HK-2 (cell line): ENCODE measurements around the gene PHACTR4.
"Not testable (repeated sequence)": the region's sequence is repeated elsewhere in the genome, so short reads cannot be mapped to it uniquely, and the experiment has no call there.

Experiments
- DNase-seq: peaks from one replicate; pipeline ENCODE4 v3.0.0-alpha.2; 2018; ENCODE audit not compliant: unreplicated experiment

PHACTR4 gene

DNA sequence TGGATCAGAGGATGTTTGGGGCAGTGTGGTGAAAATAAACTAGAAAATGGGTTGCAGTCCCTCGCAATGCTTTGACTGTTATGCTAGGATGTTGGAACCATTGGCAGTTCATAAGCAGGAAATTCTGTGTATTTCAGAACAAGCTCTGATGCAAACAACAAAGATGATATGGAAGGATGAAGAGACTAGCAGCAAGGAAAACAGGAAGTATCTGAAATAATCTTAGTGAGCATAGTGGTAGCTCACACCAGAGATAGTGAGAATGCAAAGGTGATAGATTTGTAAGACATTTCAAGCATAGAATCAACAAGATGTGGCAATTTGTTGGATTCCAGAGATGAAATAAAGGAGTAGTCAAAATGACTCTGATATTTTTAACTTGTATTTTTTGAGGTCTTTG is 125.2 kb downstream of the PHACTR4 start:
- no peak for DNase-seq

DNA sequence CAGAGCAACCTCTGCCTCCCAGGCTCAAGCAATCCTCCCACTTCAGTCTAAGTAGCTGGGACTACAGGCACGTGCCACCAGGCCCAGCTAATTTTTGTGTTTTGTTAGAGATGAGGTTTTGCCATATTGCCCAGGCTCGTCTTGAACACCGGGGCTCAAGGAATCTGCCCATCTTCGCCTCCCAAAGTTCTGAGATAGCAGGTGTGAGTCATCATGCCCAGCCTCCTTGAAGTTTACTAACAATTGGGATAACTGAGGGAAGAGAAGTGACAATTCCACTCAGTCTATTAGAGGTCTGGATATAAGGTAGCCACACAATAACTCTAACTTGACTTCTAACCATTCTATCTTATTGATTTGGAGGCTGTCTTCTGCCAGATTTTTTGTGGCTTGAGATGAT is 130.0 kb downstream of the PHACTR4 start:
- no peak for DNase-seq

DNA sequence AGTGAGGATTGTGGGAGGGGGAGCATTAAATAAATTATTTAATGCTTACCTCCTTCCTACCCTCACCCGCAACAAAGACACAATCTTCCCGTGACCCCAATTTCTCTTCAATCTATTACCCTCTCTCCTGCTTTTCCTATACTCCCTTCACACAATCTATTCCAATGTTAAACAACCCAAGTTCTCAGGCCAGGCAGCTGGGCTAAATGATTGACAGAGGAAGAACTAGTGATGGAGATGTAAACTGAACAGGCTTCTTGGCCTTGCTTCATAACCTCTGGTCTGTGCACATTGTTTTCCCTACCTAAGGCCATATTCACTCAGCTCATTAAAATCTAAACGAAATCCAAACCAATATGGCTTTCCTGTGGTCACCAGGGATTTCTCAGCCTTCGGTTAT is 132.4 kb downstream of the PHACTR4 start:
- DNase-seq, result no peak

DNA sequence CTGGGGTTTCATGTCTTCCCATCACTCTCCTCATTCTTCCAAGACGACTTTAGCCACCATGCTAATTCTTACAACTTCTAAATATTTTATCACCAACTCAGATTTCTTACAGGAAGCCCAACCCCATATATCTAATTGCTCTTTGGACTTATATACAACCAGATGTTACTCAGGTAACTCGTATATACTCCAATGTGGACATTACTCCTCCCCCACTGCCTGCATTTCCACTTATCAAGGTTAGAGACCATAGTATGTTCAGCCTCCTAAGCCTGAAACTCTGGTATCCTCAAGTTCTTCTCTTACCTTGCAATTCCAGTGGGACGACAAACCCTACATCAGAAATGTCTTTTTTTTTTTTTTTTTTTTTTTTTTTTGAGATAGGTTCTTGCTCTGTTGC is 133.6 kb downstream of the PHACTR4 start:
- no peak for DNase-seq

DNA sequence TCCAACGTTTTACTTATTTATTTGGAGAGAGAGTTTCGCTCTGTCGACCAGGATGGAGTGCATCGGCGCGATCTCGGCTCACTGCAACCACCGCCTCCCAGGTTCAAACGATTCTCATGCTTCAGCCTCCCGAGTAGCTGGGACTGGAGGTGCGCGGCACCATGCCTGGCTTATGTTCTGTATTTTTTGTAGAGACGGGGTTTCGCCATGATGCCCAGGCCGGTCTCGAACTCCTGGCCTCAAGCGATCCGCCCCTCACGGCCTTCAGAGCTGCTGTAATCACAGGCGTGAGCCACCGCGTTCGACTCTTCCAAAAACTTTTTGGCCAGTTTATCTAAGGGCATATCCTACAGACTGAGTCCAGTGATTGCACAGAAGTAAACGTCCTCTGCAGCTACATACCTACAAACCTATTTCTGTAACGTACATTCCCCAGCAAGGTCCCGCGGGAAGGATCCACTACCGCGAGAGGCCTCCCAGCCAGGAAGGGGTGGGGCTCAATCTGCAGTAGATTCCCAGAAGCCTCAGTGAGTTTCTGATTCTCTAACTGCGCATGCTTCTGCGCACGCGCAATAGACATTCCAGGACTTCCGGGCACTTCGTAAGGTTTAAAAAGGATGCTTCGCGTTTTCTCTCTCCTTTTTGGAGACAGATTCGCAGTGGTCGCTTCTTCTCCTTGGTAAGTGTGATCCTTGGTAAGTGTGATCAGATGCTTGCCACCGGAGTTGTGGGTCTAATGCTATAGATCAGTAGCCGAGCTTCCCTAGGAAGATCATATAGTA is 136.1 kb downstream of the PHACTR4 start, which contains the start of gene RCC1:
TSS of gene RCC1 (plus strand) at position 638 of the 782 bp plus-strand sequence. CDS start 23,824 bp downstream, outside the sequence.
- DNase-seq, result peak; percentile 96

DNA sequence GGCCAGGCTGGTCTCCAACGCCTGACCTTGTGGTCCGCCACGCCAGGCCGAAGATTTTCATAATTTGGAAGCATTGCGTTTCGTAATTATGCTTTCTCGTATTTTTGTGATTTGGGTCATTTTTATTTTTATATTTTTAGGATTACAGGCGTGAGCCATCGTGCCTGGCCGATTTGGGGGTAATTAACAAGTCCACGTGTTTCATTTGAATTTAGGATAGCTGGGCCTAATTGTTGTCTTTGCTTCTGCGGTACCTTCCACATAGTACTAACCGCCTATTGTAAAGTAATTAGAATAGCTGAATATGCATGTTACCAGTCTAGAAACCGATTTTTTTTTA is 137.3 kb downstream of the PHACTR4 start:
- no peak for DNase-seq

DNA sequence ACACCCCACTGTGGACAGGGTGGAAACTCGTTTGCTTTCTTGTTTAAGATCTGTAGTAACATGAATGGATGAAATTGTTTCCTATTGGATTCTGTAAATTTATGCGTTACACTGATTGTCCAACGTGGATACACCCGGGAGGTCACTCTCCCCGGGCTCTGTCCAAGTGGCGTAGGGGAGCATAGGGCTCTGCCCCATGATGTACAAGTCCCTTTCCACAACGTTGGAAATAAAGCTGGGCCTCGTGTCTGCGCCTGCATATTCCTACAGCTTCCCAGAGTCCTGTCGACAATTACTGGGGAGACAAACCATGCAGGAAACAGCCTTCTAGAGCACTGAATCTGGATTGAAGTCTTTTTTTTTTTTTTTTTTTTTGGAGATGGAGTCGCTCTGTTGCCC is 137.7 kb downstream of the PHACTR4 start:
- peak; percentile 30 for DNase-seq

DNA sequence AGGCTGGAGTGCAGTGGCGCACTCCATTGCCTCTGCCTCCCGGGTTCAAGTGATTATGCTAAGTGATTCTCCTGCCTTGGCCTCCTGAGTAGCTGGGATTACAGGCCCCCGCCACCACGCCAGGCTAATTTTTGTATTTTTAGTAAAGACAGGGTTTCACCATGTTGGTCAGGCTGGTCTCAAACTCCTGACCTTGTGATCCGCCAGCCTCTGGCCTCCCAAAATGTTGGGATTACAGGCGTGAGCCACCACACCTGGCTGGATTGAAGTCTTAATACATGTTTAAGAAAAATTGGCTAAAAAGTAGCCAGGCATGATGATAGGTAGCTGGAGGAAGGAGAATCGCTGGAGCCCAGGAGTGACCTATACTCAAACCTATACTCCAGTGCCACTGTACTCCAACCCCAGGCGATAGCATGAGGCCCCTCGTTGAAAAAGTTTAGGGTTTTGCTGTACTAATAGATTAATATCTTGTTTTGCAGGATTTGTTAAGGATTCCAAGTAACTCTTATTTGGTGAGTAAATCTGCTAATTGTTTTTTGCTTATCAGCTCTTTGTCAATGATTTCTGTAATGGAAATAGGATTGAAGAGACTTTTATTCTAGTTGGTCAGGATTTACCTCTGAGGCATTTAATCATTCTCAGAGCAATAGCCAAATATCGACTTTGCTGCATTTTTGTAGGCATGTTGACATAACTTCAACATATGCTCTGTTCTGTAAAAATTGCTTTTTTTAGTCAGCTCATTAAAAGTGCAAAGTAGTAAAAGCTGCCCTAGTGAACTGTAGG is 138.3 kb downstream of the PHACTR4 start:
- DNase-seq, result no peak

DNA sequence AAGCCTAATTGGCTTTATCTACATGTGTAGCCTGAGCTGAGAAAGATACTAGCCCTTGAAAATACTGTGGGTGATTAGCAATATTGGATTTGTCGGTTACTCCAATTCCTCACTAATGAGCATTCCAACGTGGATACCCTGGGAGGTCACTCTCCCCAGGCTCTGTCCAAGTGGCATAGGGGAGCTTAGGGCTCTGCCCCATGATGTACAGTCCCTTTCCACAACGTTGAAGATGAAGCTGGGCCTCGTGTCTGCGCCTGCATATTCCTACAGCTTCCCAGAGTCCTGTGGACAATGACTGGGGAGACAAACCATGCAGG is 138.9 kb downstream of the PHACTR4 start:
- DNase-seq, result peak; percentile 34

DNA sequence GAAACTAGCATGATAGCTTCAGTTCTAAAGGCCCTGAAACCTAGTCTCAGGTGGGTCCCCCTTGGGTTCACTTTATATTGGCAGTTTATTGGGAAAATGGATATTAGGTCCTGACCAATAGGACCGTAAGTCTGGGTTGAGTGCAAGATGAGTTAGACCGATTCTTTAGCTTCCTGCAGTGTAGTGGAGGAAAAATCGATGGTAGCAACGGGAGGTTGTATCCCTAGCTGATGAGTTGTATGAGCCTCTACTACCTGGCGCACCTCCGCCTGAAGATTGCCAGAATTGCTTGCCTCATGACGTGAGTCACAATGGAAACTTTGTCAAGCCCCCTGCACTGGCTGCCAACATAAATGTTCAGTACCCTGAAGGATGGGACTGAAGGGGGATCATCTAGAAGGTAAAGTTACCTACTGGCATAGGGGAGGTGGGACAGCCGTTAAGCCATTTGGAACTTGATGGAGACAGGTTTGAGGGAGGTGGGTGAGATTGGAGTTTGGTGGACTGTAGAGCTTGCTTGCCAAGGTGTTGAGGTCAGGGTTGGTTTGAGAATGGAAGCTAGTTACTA is 140.2 kb downstream of the PHACTR4 start:
- DNase-seq, result peak; percentile 47

DNA sequence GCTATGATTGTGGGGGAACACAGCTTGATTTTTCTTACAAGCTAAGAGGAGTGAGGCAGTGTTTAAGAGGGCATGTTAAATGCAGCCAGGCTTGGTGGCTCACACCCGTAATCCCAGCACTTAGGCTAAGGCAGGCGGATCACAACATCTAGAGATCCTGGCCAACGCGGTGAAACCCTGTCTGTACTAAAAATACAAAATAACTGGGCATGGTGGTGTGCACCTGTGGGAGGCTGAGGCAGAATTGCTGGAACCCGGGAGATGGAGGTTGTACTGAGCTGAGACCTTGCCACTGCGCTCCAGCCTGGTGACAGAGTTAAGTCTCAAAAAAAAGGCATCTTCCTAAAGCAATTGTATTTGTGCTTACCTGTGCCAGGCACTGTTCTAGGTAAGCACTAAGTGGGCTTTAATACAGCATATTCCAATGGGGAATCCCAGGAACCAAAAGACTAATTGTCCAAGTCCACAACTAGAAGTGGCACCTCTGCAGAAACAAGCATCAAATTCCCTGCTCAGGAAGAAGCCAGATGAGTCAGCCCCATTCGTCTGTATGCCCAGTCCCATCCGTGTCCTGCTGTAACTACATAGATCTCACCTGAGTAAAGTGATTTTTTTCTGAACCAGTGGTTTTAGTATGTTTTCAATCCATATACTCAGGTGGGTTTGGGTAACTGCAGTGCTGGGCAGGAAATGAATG is 140.9 kb downstream of the PHACTR4 start:
- peak; percentile 53 for DNase-seq

DNA sequence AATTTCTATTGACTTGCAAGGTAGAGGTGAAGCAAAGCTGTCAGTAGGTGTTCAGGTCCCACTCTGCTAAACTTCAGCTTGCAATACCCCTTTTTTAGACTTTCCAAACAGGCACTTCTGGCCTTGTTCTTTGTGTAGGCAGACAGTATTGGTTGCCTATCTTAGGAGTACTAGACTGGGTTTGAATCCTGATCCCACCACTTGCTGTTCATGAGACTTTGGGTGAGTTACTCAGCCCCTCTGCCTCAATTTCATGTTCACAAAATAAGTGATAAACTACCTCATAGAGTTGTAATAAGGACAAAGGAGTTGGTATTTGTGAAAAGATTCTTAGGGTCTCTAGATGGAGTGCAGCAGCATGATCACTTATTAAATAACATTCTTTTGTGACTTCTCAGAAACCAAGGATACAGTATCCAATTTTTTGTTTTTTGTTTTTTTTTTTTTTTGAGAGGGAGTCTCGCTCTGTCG is 141.5 kb downstream of the PHACTR4 start:
- DNase-seq, result no peak

DNA sequence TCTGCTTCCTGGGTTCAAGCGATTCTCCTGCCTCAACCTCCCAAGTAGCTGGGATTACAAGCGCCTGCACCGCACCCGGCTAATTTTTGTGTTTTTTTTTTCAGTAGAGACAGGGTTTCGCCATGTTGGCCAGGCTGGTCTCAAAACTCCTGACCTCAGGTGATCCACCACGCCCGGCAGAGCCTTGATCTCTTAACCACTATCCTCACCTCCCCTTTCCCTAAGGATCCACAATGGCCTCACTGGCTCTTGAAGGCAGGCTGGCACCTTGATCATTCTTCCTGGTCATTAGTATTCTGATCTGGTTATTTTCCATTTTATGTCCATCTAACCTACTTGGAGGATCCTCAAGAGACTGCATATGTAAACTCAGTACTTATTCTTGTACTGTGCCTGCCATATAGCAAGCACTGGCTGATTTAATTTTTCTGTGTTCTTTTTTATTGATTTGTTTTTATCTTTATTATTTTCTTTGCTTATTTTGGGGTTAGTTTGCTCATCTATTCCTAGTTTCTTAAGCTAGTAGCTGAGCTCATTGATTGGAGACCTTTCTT is 142.6 kb downstream of the PHACTR4 start:
- peak; percentile 30 for DNase-seq

DNA sequence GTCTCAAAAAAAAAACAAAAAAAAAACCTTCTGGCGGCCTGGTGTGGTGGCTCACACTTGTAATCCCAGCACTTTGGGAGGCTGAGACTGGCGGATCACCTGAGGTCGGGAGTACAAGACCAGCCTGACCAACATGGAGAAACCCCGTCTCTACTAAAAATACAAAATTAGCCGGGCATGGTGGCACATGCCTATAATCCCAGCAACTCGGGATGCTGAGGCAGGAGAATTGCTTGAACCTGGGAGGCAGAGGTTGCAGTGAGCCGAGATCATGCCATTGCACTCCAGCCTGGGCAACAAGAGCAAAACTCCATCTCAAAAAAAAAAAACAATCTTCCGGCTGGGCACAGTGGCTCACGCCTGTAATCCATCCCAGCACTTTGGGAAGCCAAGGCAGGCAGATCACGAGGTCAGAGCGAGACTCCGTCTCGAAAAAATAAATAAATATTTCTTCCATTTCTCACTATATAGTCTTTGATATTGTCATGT is 144.9 kb downstream of the PHACTR4 start:
- DNase-seq, result not testable (repeated sequence)

DNA sequence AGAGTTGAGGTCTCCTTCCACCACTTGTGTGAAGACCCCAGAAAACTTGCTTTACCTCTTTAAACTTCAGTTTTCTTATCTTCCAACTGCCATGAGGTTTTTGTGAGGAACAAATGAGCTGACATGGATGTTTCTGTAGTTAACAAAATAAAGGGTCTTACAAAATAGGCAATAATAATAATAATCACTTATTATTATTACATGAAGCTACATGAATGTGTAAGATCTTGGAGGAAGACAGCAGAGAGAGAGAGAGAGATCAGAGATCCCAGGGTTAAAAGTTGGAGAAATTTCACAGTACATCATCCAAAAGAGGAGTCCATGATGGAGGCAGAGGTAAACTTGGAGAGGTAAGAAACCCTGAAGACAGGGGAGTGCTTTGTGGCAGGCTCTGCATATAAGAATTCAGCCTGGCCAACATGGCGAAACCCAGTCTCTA is 147.0 kb downstream of the PHACTR4 start:
- DNase-seq, result no peak

DNA sequence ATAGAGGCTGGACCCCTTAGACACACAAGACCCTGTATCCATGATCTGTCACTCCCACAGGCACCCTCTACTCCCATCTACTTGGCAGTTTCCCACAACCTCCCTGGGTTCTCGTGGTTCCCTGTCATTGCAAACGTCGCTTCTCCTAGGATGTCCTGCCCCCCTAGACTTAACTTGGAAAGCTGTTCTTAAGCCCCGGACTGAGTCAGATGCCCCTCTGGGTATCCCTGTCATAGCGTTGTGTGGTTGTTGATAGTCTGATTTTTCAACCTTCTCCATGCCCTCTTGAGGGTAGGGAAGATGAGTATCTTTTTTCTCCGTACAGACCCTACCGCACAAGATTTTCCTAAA is 148.1 kb downstream of the PHACTR4 start:
- no peak for DNase-seq

DNA sequence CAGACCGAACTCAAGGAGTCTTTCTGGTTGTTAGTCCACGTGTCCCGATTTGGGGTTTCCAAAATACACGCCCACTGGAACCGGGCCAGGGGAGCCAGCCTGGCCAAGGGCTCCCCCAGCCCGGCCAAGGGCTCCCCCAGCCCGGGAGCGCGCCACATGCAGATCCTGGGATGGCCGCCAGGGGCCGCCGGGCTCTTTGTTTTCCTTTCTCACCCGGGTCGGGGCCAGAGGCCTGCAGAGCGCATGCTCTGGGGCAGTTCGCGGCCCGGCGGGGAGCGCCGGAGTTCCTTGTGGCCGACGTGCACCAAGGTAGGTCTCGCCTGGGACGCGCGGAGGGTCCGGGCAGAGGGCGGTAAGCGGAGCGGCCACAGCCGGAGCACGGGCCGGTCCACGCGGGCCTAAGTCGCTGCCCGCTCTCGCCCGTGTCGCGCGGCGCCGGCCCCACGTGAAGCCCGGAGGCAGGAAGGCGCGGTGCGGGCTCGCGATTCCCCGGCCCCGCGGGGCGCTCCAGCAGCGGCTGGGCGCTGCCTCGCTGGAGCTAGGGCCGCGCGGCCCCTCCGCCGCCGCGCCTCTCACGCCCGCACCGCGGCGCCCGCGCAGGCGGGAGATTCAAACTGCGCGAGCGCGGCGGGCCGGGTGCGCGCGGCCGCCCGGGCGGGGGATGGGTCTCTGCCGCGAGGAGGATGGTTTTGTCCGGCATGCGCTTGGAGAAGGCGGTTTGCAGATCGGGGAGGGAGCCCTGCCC is 148.6 kb downstream of the PHACTR4 start:
- DNase-seq, result peak; percentile 90

DNA sequence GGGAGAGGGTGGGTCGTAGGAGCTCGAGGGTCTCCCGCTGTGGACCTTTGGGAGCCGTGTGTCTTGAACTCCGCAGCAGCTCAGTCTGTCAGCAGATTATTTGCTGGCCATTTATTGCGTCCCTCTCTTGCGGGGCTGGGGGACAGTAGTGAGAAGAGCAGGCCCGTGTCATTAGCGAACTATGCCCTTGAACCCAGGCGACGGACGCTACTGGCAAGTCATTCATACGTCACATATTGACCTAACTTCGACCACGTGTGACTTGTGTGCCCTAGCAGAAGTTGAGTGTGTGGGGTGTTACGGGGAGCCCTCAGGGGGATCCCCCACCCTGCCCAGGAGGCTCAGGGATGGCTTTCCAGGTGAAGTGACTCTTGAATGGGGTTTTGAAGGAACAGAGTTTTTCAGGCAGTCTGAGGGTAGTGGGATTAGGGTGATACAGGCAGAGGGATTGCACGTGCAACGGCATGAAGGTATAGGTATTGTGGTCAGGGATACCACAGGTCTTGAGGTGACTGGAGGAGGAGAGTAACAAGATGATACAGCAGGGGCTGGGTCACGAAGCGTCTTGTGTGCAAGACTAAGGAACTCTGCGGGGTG is 149.3 kb downstream of the PHACTR4 start:
- no peak for DNase-seq

DNA sequence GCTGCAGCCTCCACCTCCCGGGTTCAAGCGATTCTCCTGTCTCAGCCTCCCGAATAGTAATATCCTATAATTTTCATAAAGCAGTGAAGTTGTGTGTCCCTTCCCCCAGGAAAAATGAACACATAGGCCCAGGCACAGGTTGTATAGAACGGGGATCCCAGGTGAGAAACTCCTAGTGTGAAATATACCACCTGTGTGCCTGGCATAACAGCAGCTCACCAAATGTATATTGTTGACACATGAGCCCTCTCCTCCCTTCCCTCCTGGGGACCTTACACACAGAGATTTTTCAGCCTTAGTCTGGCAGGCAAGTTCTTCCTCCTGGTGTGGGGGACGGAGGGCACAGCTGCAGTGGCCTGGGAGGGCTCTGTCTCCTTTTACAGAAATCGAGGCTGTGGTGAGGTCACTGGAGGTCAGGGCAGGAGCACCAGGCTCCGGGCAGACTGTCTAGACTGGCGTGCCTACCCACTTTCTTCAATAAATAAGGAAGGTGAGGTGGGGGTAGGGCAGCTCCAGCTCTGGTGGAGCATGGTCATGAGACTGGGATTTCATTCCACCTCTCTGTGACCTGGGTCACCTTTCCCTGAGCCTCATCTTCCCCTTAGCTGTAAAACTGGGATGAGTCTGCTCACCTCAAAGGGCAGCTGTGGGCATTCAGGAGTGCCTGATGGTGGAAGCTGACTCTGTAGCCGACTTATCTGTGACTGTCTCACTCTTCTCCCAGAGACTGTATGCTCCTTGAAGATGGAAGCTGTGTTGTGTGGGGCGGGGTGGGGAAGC is 150.6 kb downstream of the PHACTR4 start:
- no peak for DNase-seq

DNA sequence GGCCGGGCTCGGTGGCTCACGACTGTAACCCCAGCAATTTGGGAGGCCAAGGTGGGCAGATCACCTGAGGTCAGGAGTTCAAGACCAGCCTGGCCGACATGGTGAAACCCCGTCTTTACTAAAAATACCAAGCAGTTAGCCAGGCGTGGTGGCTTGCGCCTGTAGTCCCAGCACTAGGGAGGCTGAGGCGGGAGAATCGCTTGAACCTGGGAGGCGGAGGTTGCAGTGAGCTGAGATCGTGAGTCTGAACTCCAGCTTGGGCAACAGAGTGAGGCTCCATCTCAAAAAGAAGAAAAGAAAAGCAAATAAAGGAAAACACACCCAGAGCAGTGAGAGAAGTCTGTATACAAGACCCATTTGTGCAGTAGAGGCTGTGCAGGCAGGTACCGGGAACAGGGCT is 151.3 kb downstream of the PHACTR4 start:
- DNase-seq, result not testable (repeated sequence)
